Right lung (tissue), 5 donors: ENCODE results near the gene RNF130. TPM values are rescaled to one million over a fixed set of nuclear protein-coding genes. Genes with fewer than 3 reads are reported as not detected.
"Not testable (repeated sequence)": the region's sequence is repeated elsewhere in the genome, so short reads cannot be mapped to it uniquely, and the experiment has no call there.

ENCODE experiments used
- DNase-seq, 2 donors: peaks; one replicate each; pipeline ENCODE4 v3.0.0-alpha.2; 2013
- polyA plus RNA-seq, 5 donors: library from polyadenylated mRNA; unstranded; fragments of 120-200 nt; gene quantifications; one replicate each; pipeline versions ENCODE4 v1.2.1 to v1.2.3, GENCODE V29; 2013; ENCODE audit warnings: inconsistent platforms in 1 of 5, low replicate concordance in 1 of 5; ENCODE audit not compliant: insufficient read length in 5 of 5, insufficient read depth in 1 of 5

RNF130 gene
- polyA plus RNA-seq, 5 donors: 67.4 to 75.8 (median 70.3) TPM

DNA sequence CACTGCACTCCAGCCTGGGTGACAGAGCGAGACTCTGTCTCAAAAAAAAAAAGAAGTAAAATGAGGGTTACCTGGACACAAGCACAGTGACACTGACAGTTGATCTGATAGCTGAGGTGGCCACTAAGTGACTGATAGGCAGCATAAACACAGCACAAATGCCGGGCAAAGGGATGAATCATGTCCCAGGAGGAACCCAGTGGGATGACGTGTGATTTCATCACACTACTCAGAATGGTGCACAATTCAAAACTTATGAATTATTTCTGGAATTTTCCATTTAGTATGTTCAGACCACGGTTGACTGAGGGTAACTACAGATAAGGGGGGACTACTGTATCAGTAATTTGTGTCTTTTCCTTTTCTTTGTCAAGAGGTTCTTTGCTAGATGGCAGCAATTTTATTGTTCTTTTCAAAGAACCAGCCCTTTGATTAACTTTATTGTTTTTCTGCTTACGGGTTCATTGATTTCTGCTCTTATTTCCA is 34.3 kb upstream of the RNF130 start:
- no peak for DNase-seq

GRCh38 chr5:180104168-180104530 is 32.6 kb upstream of the RNF130 start:
- no peak for DNase-seq

GRCh38 chr5:180103487-180104167 is 32.1 kb upstream of the RNF130 start:
- no peak for DNase-seq

DNA sequence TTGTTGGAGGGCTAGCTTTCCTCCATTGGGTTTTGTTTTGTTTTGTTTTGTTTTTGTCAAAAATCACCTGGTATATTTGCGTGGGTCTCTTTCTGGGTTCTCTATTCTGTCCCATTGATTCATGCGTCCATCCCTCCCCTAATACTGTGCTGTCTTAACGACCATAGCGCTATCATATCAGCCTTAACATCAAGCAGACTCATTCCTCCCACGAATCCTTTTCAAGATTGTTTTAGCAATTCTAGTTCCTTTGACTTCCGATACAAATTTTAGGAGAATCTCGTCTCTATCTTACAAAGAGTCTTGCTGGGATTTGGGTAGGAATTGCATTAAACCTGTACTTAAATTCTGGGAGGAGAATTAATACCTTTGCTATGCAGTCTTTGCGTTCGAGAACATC is 31.1 kb upstream of the RNF130 start:
- DNase-seq: no peak

- no peak for DNase-seq
Measured at GRCh38 chr5:180101451-180102105, 30.0 kb upstream of the RNF130 start.

- no peak for DNase-seq
Measured at GRCh38 chr5:180100621-180101450, 29.3 kb upstream of the RNF130 start.

- DNase-seq: no peak
Measured at GRCh38 chr5:180099733-180100611, 28.4 kb upstream of the RNF130 start.

GRCh38 chr5:180098991-180099732 is 27.6 kb upstream of the RNF130 start:
- no peak for DNase-seq

DNA sequence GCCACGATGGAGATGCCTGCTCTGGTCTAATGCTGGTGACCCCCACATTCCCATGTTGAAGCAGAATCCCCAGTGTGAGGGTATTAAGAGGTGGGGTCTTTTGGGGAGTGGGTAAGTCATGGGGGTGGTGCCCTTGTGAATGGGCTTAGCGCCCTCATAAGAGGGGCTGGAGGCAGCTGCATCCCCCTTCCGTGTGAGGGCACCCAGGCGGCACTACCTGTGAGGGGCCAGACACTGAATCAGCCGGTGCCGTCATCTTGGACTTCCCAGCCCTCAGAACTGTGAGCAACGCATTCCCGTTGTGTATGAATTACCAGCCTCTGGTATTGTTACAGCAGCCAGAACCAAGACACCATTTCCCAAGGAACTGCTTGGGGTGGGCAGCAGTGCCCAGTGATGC is 27.0 kb upstream of the RNF130 start:
- no peak for DNase-seq

GRCh38 chr5:180097926-180098325 is 26.4 kb upstream of the RNF130 start:
- no peak for DNase-seq

DNA sequence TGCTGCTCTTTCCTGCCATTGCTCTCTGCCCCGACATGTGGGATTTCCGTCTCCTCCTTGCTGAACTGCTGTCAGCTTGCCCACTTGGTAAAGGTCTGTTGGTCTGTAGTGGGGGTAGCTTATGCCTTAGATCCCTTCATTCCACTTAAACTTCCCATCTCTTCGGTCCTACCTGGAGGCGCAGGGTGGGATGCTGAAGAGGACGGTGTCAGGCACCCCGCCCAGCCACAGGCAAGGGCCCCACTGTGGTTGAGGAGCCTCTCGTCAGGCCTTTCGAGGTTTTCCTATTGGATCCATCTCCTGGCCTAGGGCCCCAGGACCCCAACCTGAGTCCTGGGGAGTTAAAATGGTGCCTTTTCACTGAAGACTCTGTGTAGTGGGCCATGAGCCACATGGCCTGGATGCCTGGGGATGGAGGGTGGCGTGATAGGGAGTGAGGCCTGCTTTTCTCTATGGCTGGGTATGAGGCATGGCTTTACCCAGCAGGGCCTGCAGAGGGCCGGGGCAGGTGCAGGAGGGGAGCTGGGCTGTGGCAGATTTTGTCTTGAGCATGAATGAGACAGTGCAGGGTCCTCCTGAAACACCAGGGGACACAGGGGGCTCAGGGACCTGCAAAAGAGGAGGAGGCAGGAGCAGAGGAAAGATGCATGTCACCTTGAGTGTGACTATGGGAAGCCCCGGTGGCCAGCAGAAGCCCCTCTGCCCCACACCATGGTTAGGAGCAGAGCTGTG is 25.8 kb upstream of the RNF130 start:
- no peak for DNase-seq

DNA sequence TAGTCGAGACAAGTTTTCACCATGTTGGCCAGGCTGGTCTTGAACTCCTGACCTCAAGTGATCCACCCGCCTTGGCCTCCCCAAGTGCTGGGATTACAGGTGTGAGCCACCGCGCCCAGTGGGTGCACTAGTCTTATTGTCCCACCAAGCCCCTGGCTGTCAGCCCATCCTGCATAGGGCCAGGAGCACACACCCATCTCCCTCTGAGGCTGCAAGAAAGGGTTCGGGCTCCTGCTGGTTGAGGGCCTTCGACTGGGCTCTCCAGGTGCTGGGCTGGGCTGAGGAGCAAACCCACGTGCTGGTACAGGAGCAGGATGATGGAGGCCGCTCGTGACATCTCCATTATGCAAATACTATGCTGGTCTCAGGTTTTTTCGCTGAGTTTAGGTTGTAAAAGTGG is 25.1 kb upstream of the RNF130 start:
- DNase-seq: no peak

- no peak for DNase-seq
Measured at GRCh38 chr5:180095545-180095944, 24.0 kb upstream of the RNF130 start.

GRCh38 chr5:180093651-180094382 is 22.3 kb upstream of the RNF130 start:
- DNase-seq: no peak

- DNase-seq: no peak
Measured at GRCh38 chr5:180093241-180093640, 21.7 kb upstream of the RNF130 start.

DNA sequence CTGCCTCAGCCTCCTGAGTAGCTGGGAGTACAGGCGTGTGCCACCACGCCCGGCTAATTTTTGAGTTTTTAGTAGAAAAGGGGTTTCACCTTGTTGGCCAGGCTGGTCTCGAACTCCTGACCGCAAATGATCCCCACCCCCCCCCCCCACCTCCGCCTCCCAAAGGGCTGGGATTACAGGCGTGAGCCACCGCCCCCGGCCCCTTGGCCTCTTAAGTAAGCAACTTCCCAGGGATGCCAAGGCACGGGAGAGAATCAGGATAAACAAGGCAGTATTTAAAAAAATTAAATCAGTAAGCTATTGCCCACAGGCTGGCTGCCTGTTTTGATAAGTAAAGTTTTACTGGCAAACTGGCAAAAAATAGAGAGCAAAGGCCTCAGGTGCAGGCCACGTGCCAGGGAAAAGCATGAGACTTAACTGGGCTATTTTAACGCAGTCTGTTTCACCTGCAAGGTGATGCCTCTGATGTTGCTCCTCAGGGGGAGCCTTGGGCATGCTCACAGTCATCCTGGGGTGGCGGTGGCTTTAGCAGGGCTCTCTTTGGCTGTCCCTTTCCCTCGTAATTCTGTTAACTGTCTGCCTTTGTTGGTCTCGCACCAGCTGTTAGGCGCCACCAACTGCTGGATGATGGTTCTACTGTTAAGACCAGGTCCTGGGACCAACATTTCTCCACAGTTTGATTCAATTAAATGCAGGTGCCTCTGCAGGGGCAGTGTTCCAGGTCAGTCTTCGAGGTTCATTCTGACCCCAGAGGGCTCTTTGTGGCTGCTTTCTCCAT is 19.4 kb upstream of the RNF130 start:
- DNase-seq: peak in 1 of 2 donors; percentile 16

GRCh38 chr5:180090098-180090768 is 18.7 kb upstream of the RNF130 start:
- DNase-seq: peak; percentile 80 to 82

DNA sequence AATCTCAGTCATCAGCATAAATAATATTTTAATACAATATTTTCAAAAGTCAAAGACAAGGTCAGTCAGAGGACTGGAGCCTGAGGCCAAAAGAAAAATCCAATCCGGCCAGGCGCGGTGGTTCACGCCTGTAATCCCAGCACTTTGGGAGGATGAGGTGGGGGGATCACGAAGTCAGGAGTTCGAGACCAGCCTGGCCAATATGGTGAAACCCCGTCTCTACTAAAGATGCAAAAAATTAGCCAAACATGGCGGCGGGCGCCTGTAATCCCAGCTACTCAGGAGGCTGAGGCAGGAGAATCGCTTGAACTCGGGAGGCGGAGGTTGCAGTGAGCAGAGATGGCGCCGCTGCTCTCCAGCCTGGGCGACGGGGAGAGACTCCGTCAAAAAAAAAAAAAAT is 18.1 kb upstream of the RNF130 start:
- DNase-seq: not testable (repeated sequence)
